Heart left ventricle (tissue), 13 donors: ENCODE results near the gene COX19.
"Not testable (repeated sequence)": the region's sequence is repeated elsewhere in the genome, so short reads cannot be mapped to it uniquely, and the experiment has no call there.

Experiments
- CTCF ChIP-seq, 12 donors: fragments of 200-600 bp; sonication (generic) in 4 of 12; IDR thresholded peaks; one replicate each; pipeline versions ENCODE4 v1.5.0 to v1.8.0; 2018 to 2022; ENCODE audit warnings: antibody characterized with exemption in 12 of 12, mild to moderate bottlenecking in 5 of 12
- POLR2A ChIP-seq, 2 donors: fragments of 450-650 bp; IDR thresholded peaks; one replicate each; pipeline ENCODE4 v1.6.1; 2017; ENCODE audit warnings: antibody characterized with exemption in 2 of 2, mild to moderate bottlenecking in 2 of 2, moderate library complexity in 2 of 2
- donor health status: ischemic (EF 13 %, LVEDD 7.1; RV severe dilation, severe dysfunction).
- donor health status: DM: no; HTN: yes; CAD: no.
- donor health status: DM: no; HTN: no; CAD: no.
- donor health status: ischemic (EF 25% LVEDD 6.9; RV normal size, moderate dysfunction).
- donor health status: ischemic (EF 25% LVEDD 5.7; RV mildly dilated, moderate dysfunction).
- donor health status: ischemic (EF 35%, LVEDD 5.7; RV mildly dilated, moderate dysfunction).
- donor health status: nonischemic (EF 11% LVEDD 7.7; RV severe dilation, severe dysfunction).
- donor health status: DM: yes; HTN: yes; CAD: no.
- donor health status: PGD.
- donor health status: ischemic (EF 29% LVEDD 5.4; RV normal size, mild dysfunction).
- donor health status: nonischemic (EF 23%, LVEDD 6.1; RV moderate dilation, normal function).

- TF ChIP-seq CTCF, POLR2A (IDR thresholded peaks at IDR 0.05): not testable (repeated sequence)
Measured at GRCh38 chr7:924042-924441, 51.3 kb downstream of the COX19 start.
